ENCODE data around the gene ABCA12.

GRCh38 chr2:215160081-215160480, 21.7 kb upstream of the ABCA12 start:
- TF ChIP-seq RFX5 (IDR thresholded peaks at IDR 0.05; ENCODE audit: borderline replicate concordance, low read depth, low read length) (no peak), SIN3A (conservative IDR thresholded peaks at IDR 0.05 in 1 of 2, IDR thresholded peaks at IDR 0.05 in 1 of 2; ENCODE audit: low read depth in 1 of 2, low read length in 2 of 2) (no peak), ATF3 (IDR thresholded peaks at IDR 0.05; ENCODE audit: insufficient read depth, low read depth, low read length) (no peak), CBX5 (IDR thresholded peaks at IDR 0.05; ENCODE audit: low read depth, low read length) (no peak), CTCF (IDR thresholded peaks at IDR 0.05; ENCODE audit: control extremely low read depth in 1 of 3, insufficient read depth in 1 of 3, low read depth in 1 of 3, low read length in 3 of 3) (no peak), SAP30 (IDR thresholded peaks at IDR 0.05; ENCODE audit: insufficient read depth, insufficient replicate concordance, low read length) (no peak), POLR2A (IDR thresholded peaks at IDR 0.05; ENCODE audit: control extremely low read depth in 1 of 2, low read depth in 2 of 2, low read length in 2 of 2) (no peak), SIRT6 (IDR thresholded peaks at IDR 0.05; ENCODE audit: low read length) (no peak), POLR2AphosphoS5 (IDR thresholded peaks at IDR 0.05; ENCODE audit: low read depth, low read length) (no peak), SP1 (IDR thresholded peaks at IDR 0.05; ENCODE audit: low read depth, low read length) (no peak)
